A549 (cell line): ENCODE measurements around the gene CNIH3.

Experiments
- CBX8 ChIP-seq: fragments of 200-600 bp; sonication (generic); IDR thresholded peaks from 2 replicates; pipeline ENCODE4 v1.6.1; 2016
- CHD2 ChIP-seq: fragments of 150-350 bp; IDR thresholded peaks from 2 replicates; pipeline ENCODE4 v1.6.1; 2014; ENCODE audit warnings: low read length; ENCODE audit not compliant: partially characterized antibody
- CTCF ChIP-seq: fragments of >200 bp; sonication (Bioruptor Twin); formaldehyde crosslinking; IDR thresholded peaks from 3 replicates; pipeline ENCODE4 v1.5.1; 2016
- EHMT2 ChIP-seq: fragments of 200-600 bp; sonication (generic); IDR thresholded peaks from 2 replicates; pipeline ENCODE4 v1.6.1; 2016; ENCODE audit warnings: antibody characterized with exemption, low read depth, mild to moderate bottlenecking, moderate library complexity
- EP300 ChIP-seq, 2 experiments: fragments of >200 bp; sonication (Bioruptor Twin); formaldehyde crosslinking; IDR thresholded peaks; 2 replicates in 1 of 2; 3 replicates in 1 of 2; pipeline ENCODE4 v1.6.1; 2016 to 2017
- HOXB5 ChIP-seq: fragments of 250-450 bp; sonication (Bioruptor Pico); IDR thresholded peaks from 2 replicates; pipeline ENCODE4 v1.5.0; 2020; ENCODE audit warnings: mild to moderate bottlenecking, moderate library complexity
- MAFK ChIP-seq: fragments of 450-650 bp; IDR thresholded peaks from 2 replicates; pipeline ENCODE4 v1.6.1; 2014; ENCODE audit not compliant: partially characterized antibody
- POLR2A ChIP-seq: IDR thresholded peaks from 2 replicates; pipeline ENCODE4 v1.6.1; 2012; ENCODE audit warnings: mild to moderate bottlenecking, low read length
- REST ChIP-seq: fragments of 200-600 bp; sonication (generic); IDR thresholded peaks from 2 replicates; pipeline ENCODE4 v1.6.1; 2016; ENCODE audit warnings: antibody characterized with exemption, mild to moderate bottlenecking, moderate library complexity
- TF ChIP-seq, protein P1 (sequence below): IDR thresholded peaks from 2 replicates; pipeline ENCODE4 v1.6.1; 2012

DNA sequence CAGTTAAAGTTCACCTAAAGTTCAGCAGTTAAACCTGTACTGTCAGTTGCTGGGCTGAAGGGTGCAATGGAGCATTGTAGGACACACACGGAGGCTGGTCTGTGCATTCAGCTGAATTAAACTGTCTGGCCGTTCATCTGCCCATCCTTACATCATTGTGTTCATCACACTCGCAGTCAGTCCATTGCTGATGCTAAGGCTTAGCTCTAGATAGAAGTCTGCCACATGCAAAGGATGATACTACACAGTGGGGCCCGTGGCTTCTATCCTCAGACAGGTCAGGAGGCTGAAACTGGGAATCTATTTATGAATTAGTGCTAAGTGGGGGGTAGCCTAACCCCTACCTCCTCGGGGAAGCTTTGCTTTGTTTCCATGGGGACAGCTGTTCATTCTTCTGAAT lies 60.4 kb downstream of the CNIH3 start:
- TF ChIP-seq CTCF (no peak), MAFK (no peak), HOXB5 (CRISPR knock-in tag) (no peak), EP300 (IDR thresholded peaks at IDR 0.05) (no peak), EHMT2 (no peak), POLR2A (no peak), REST (no peak), CBX8 (no peak), CHD2 (no peak)
- TF ChIP-seq, protein P1, sequence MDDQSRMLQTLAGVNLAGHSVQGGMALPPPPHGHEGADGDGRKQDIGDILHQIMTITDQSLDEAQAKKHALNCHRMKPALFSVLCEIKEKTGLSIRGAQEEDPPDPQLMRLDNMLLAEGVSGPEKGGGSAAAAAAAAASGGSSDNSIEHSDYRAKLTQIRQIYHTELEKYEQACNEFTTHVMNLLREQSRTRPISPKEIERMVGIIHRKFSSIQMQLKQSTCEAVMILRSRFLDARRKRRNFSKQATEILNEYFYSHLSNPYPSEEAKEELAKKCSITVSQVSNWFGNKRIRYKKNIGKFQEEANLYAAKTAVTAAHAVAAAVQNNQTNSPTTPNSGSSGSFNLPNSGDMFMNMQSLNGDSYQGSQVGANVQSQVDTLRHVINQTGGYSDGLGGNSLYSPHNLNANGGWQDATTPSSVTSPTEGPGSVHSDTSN, result no peak
